Measurements from ENCODE around the gene FNBP1. TPM values are rescaled to one million over a fixed set of nuclear protein-coding genes. Genes with fewer than 3 reads are reported as not detected.
A peak's percentile ranks its signal among the peaks of the same experiment; 100 is the strongest.

FNBP1 gene
- total RNA-seq, 1 experiment from 2014 or later = 43.6 TPM

GRCh38 chr9:129849901-129850300 is 193.1 kb downstream of the FNBP1 start (continued):
- TF ChIP-seq CTCF (IDR thresholded peaks at IDR 0.05) (no peak), PRRX2 (CRISPR knock-in tag; IDR thresholded peaks at IDR 0.05) (no peak), CREB1 (CRISPR knock-in tag; IDR thresholded peaks at IDR 0.05) (no peak), ZSCAN18 (CRISPR knock-in tag; IDR thresholded peaks at IDR 0.05) (no peak), ATF1 (CRISPR knock-in tag; IDR thresholded peaks at IDR 0.05) (no peak), MLX (CRISPR knock-in tag; IDR thresholded peaks at IDR 0.05) (no peak), MXD4 (CRISPR knock-in tag; IDR thresholded peaks at IDR 0.05; ENCODE audit: borderline replicate concordance) (no peak), ATF3 (CRISPR knock-in tag; conservative IDR thresholded peaks at IDR 0.05) (no peak)

- Mint-ChIP-seq H3K27ac (peak overlapping the region; percentile 27; the same call in 1 of the 2 replicates), H3K4me1 (no peaks in the 10 kb centered on the region), H3K9me3 (no peaks in the 10 kb centered on the region), H3K36me3 (peaks cover 12% of the 10 kb centered on the region), H3K27me3 (ENCODE audit: low read depth) (no peaks in the 10 kb centered on the region), H3K4me3 (no peak overlapping the region)
- DNase-seq (ENCODE audit: low spot score) = no peak
- CTCF ChIA-PET = interaction anchor here (0.6 to 1.2 kb wide), 3 partner anchors 19 to 87 kb away, joined by 3 to 4 read pairs (median 3); no protein-coding TSS in a partner anchor
- no peak for ATAC-seq
- POLR2A ChIA-PET = no interaction called here
- TF ChIP-seq ZNF219 (CRISPR knock-in tag; IDR thresholded peaks at IDR 0.05; ENCODE audit: borderline replicate concordance) (no peak), ESRRA (CRISPR knock-in tag; IDR thresholded peaks at IDR 0.05; ENCODE audit: borderline replicate concordance) (no peak)
These were observed 194.1 kb downstream of the FNBP1 start for GRCh38 chr9:129848712-129849441.

GRCh38 chr9:129845373-129845772 is 197.6 kb downstream of the FNBP1 start:
- POLR2A ChIA-PET = no interaction called here
- H3K27me3 Mint-ChIP-seq (ENCODE audit: low read depth) = no peaks in the 10 kb centered on the region
- H3K27ac Mint-ChIP-seq = no peak overlapping the region
- no peak for ATAC-seq
- DNase-seq (ENCODE audit: low spot score) = no peak
- no peak overlapping the region for H3K4me3 Mint-ChIP-seq
- no peaks in the 10 kb centered on the region for H3K9me3 Mint-ChIP-seq
- H3K36me3 Mint-ChIP-seq = no peaks in the 10 kb centered on the region
- peaks cover 12% of the 10 kb centered on the region for H3K4me1 Mint-ChIP-seq
- CTCF ChIA-PET = no interaction called here
- TF ChIP-seq ZMAT4 (CRISPR knock-in tag; IDR thresholded peaks at IDR 0.05) (no peak), HMGA2 (CRISPR knock-in tag; IDR thresholded peaks at IDR 0.05) (no peak), ARID4B (CRISPR knock-in tag; IDR thresholded peaks at IDR 0.05; ENCODE audit: borderline replicate concordance) (no peak), CDX4 (CRISPR knock-in tag; IDR thresholded peaks at IDR 0.05; ENCODE audit: borderline replicate concordance) (no peak), FOXP4 (CRISPR knock-in tag; IDR thresholded peaks at IDR 0.05) (no peak), ATF2 (CRISPR knock-in tag; IDR thresholded peaks at IDR 0.05; ENCODE audit: borderline replicate concordance, low read depth) (no peak), NFYB (CRISPR knock-in tag; conservative IDR thresholded peaks at IDR 0.05; ENCODE audit: low read depth) (no peak)
